Omental fat pad (tissue), 4 donors: ENCODE data around the gene C12orf50. TPM values are rescaled to one million over a fixed set of nuclear protein-coding genes. Genes with fewer than 3 reads are reported as not detected.
A peak's percentile ranks its signal among the peaks of the same experiment; 100 is the strongest.

Experiments
- ATAC-seq: fragments of 150-250 bp; one replicate; pipeline ENCODE4 v1.9.1; 2016; ENCODE audit warnings: mild to moderate bottlenecking, moderate library complexity; ENCODE audit not compliant: low FRiP score
- DNase-seq: peaks from one replicate; pipeline ENCODE4 v3.0.0-alpha.2; 2019; ENCODE audit warnings: low spot score
- total RNA-seq, 4 donors: library from RNA; depleted of rRNA; stranded (reverse); fragments of >200 nt; gene quantifications; one replicate each; pipeline ENCODE4 v1.1.0, GENCODE V29; 2016
- TF ChIP-seq, protein P1 (sequence below), 3 donors: fragments of 450-650 bp; IDR thresholded peaks; one replicate each; pipeline ENCODE4 v1.5.1; 2016 to 2017; ENCODE audit warnings: antibody characterized with exemption in 3 of 3, mild to moderate bottlenecking in 3 of 3, moderate library complexity in 2 of 3

Gene C12orf50
- total RNA-seq = under 1 TPM in 1 of 4 donors, not detected in 3; 0.65 TPM

- ATAC-seq (no peak), DNase-seq (no peak)
- TF ChIP-seq, protein P1, sequence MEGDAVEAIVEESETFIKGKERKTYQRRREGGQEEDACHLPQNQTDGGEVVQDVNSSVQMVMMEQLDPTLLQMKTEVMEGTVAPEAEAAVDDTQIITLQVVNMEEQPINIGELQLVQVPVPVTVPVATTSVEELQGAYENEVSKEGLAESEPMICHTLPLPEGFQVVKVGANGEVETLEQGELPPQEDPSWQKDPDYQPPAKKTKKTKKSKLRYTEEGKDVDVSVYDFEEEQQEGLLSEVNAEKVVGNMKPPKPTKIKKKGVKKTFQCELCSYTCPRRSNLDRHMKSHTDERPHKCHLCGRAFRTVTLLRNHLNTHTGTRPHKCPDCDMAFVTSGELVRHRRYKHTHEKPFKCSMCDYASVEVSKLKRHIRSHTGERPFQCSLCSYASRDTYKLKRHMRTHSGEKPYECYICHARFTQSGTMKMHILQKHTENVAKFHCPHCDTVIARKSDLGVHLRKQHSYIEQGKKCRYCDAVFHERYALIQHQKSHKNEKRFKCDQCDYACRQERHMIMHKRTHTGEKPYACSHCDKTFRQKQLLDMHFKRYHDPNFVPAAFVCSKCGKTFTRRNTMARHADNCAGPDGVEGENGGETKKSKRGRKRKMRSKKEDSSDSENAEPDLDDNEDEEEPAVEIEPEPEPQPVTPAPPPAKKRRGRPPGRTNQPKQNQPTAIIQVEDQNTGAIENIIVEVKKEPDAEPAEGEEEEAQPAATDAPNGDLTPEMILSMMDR (IDR thresholded peaks at IDR 0.05) = no peak
These were observed at the start of gene C12orf50 for GRCh38 chr12:88029093-88029665. Gene C12orf50, minus strand, starts transcription at chr12:88029401. Its CDS starts 2,439 bp downstream, at chr12:88026962.

- ATAC-seq (no peak), DNase-seq (no peak)
- TF ChIP-seq, protein P1 (IDR thresholded peaks at IDR 0.05) = no peak
These were observed 38.1 kb upstream of the C12orf50 start for GRCh38 chr12:88067301-88067700.

DNA sequence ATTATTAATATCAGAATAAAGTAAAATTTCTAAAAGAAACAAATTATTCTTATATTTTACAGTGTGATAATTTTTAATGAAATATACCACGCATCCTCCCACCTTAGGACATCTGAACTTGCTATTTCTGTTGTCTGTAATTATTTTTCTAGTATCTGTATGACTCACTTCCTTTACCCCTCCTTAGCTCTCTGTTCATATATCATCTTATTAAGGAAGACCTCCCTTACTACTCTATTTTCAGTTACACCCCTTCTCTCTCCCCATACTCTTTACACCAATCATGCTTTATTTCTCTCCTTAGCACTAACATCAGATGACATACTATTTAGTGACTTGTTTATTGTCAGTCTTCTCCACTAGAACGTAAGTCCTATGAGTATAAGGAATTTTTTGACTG, 34.2 kb upstream of the C12orf50 start:
- TF ChIP-seq, protein P1 (IDR thresholded peaks at IDR 0.05) = no peak
- DNase-seq = no peak
- peak; percentile 62 for ATAC-seq

DNA sequence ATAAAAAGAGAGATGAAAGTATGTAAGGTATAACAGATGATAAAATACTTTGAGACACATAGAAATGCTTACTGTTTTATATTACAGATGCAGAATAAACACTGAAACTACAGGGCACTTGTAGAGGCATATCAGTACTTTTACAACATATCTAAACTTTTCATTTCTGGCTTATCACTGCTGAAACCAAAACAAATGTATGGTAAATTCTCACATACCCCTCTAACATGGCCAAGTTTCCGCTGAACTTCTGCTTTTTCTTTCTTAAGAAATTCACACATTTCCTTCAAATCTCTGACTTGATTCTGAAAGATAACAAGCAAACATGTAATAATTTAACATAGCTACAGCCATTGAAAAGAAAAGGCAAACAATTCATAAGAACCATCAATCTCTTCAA, 33.3 kb upstream of the C12orf50 start:
- ATAC-seq = no peak
- no peak for DNase-seq
- TF ChIP-seq, protein P1 (IDR thresholded peaks at IDR 0.05) = no peak

- ATAC-seq (no peak), DNase-seq (no peak)
- TF ChIP-seq, protein P1 (IDR thresholded peaks at IDR 0.05) = no peak
These were observed 29.5 kb upstream of the C12orf50 start for GRCh38 chr12:88058719-88059077.

- no peak for ATAC-seq
These were observed 29.0 kb upstream of the C12orf50 start for GRCh38 chr12:88057994-88058718.

More at GRCh38 chr12:88057994-88058718, 29.0 kb upstream of the C12orf50 start:
- TF ChIP-seq, protein P1 (IDR thresholded peaks at IDR 0.05) = no peak
- DNase-seq = no peak
